ENCODE measurements around the gene HSPG2.

Gene HSPG2

GRCh38 chr1:21857142-21857839, 79.8 kb downstream of the HSPG2 start:
- no peak for TF ChIP-seq POLR2AphosphoS5 (IDR thresholded peaks at IDR 0.05; ENCODE audit: low read depth, low read length)
- no peak for TF ChIP-seq TAF1 (IDR thresholded peaks at IDR 0.05; ENCODE audit: borderline replicate concordance, low read depth, low read length)
- TF ChIP-seq POLR2A (IDR thresholded peaks at IDR 0.05; ENCODE audit: low read depth, low read length), result no peak
- FAIRE-seq (no peak), DNase-seq (ENCODE audit: insufficient read length) (no peak)

- FAIRE-seq (no peak), DNase-seq (ENCODE audit: insufficient read length) (no peak)
- TF ChIP-seq POLR2A (IDR thresholded peaks at IDR 0.05; ENCODE audit: low read depth, low read length) (no peak), TAF1 (IDR thresholded peaks at IDR 0.05; ENCODE audit: borderline replicate concordance, low read depth, low read length) (no peak)
Measured at GRCh38 chr1:21855257-21856096, 81.6 kb downstream of the HSPG2 start.

GRCh38 chr1:21854751-21855131, 82.4 kb downstream of the HSPG2 start:
- no peak for TF ChIP-seq POLR2A (IDR thresholded peaks at IDR 0.05; ENCODE audit: low read depth, low read length)
- TF ChIP-seq TAF1 (IDR thresholded peaks at IDR 0.05; ENCODE audit: borderline replicate concordance, low read depth, low read length), result no peak
- TF ChIP-seq POLR2AphosphoS5 (IDR thresholded peaks at IDR 0.05; ENCODE audit: low read depth, low read length), result no peak
- no peak for FAIRE-seq
- DNase-seq (ENCODE audit: insufficient read length), result no peak

GRCh38 chr1:21854090-21854750, 82.9 kb downstream of the HSPG2 start:
- DNase-seq (ENCODE audit: insufficient read length) (no peak), FAIRE-seq (no peak)
- TF ChIP-seq TAF1 (IDR thresholded peaks at IDR 0.05; ENCODE audit: borderline replicate concordance, low read depth, low read length) (no peak), POLR2A (IDR thresholded peaks at IDR 0.05; ENCODE audit: low read depth, low read length) (no peak), POLR2AphosphoS5 (IDR thresholded peaks at IDR 0.05; ENCODE audit: low read depth, low read length) (no peak)

GRCh38 chr1:21853131-21853427, 84.0 kb downstream of the HSPG2 start:
- TF ChIP-seq POLR2A (IDR thresholded peaks at IDR 0.05; ENCODE audit: low read depth, low read length) (no peak), TAF1 (IDR thresholded peaks at IDR 0.05; ENCODE audit: borderline replicate concordance, low read depth, low read length) (no peak), POLR2AphosphoS5 (IDR thresholded peaks at IDR 0.05; ENCODE audit: low read depth, low read length) (no peak)
- FAIRE-seq (no peak), DNase-seq (ENCODE audit: insufficient read length) (no peak)

GRCh38 chr1:21852282-21853130, 84.6 kb downstream of the HSPG2 start:
- DNase-seq (ENCODE audit: insufficient read length) (peak; percentile 69), FAIRE-seq (peak; percentile 67)
- TF ChIP-seq POLR2A (IDR thresholded peaks at IDR 0.05; ENCODE audit: low read depth, low read length), result no peak
- no peak for TF ChIP-seq POLR2AphosphoS5 (IDR thresholded peaks at IDR 0.05; ENCODE audit: low read depth, low read length)
- TF ChIP-seq TAF1 (IDR thresholded peaks at IDR 0.05; ENCODE audit: borderline replicate concordance, low read depth, low read length), result no peak

GRCh38 chr1:21851430-21852250, 85.5 kb downstream of the HSPG2 start:
- DNase-seq (ENCODE audit: insufficient read length), result no peak
- TF ChIP-seq POLR2A (IDR thresholded peaks at IDR 0.05; ENCODE audit: low read depth, low read length) (no peak), POLR2AphosphoS5 (IDR thresholded peaks at IDR 0.05; ENCODE audit: low read depth, low read length) (no peak), TAF1 (IDR thresholded peaks at IDR 0.05; ENCODE audit: borderline replicate concordance, low read depth, low read length) (no peak)
- FAIRE-seq, result no peak

GRCh38 chr1:21849909-21850576, 87.1 kb downstream of the HSPG2 start:
- no peak for DNase-seq (ENCODE audit: insufficient read length)
- no peak for FAIRE-seq
- TF ChIP-seq TAF1 (IDR thresholded peaks at IDR 0.05; ENCODE audit: borderline replicate concordance, low read depth, low read length), result no peak
- no peak for TF ChIP-seq POLR2A (IDR thresholded peaks at IDR 0.05; ENCODE audit: low read depth, low read length)
- no peak for TF ChIP-seq POLR2AphosphoS5 (IDR thresholded peaks at IDR 0.05; ENCODE audit: low read depth, low read length)

- FAIRE-seq, result no peak
- no peak for DNase-seq (ENCODE audit: insufficient read length)
- no peak for TF ChIP-seq POLR2A (IDR thresholded peaks at IDR 0.05; ENCODE audit: low read depth, low read length)
- TF ChIP-seq TAF1 (IDR thresholded peaks at IDR 0.05; ENCODE audit: borderline replicate concordance, low read depth, low read length), result no peak
- no peak for TF ChIP-seq POLR2AphosphoS5 (IDR thresholded peaks at IDR 0.05; ENCODE audit: low read depth, low read length)
Measured at GRCh38 chr1:21848524-21849174, 88.5 kb downstream of the HSPG2 start.
